Heart left ventricle (tissue), 16 donors: Measurements from ENCODE around the gene PHGDH. TPM values are rescaled to one million over a fixed set of nuclear protein-coding genes. Genes with fewer than 3 reads are reported as not detected.

Experiments used
- ATAC-seq, 4 donors: fragments of 200-7000 bp; cut with Tn5 transposase; one replicate each; pipeline ENCODE4 v1.9.1; 2020 to 2022; ENCODE audit warnings: moderate library complexity in 4 of 4, mild to moderate bottlenecking in 3 of 4, moderate number of reproducible peaks in 1 of 4
- DNase-seq, 5 donors: peaks; one replicate each; pipeline ENCODE4 v3.0.0-alpha.2; 2020
- H3K27ac ChIP-seq, 12 donors: fragments of 200-600 bp; sonication (generic) in 4 of 12; one replicate each; pipeline versions ENCODE4 v1.5.0 to v1.8.0; 2016 to 2022; ENCODE audit warnings: mild to moderate bottlenecking in 2 of 12
- H3K27me3 ChIP-seq, 9 donors: fragments of 200-600 bp; sonication (generic) in 2 of 9; one replicate each; pipeline versions ENCODE4 v1.5.1 to v1.8.0; 2016 to 2022; ENCODE audit warnings: mild to moderate bottlenecking in 3 of 9
- H3K36me3 ChIP-seq, 9 donors: fragments of 200-600 bp; sonication (generic) in 2 of 9; one replicate each; pipeline versions ENCODE4 v1.5.0 to v1.8.0; 2018 to 2022; ENCODE audit warnings: mild to moderate bottlenecking in 2 of 9
- H3K4me1 ChIP-seq, 12 donors: fragments of 200-600 bp; sonication (generic) in 4 of 12; one replicate each; pipeline versions ENCODE4 v1.5.0 to v1.8.0; 2016 to 2022; ENCODE audit warnings: mild to moderate bottlenecking in 3 of 12
- H3K4me3 ChIP-seq, 12 donors: fragments of 200-600 bp; sonication (generic) in 4 of 12; one replicate each; pipeline versions ENCODE4 v1.5.0 to v1.8.0; 2017 to 2022; ENCODE audit warnings: mild to moderate bottlenecking in 9 of 12, moderate library complexity in 4 of 12
- H3K9me3 ChIP-seq, 12 donors: fragments of 200-600 bp; sonication (generic) in 4 of 12; one replicate each; pipeline versions ENCODE4 v1.5.0 to v1.8.0; 2016 to 2022; ENCODE audit warnings: mild to moderate bottlenecking in 1 of 12
- POLR2A ChIP-seq, 2 donors: fragments of 450-650 bp; IDR thresholded peaks; one replicate each; pipeline ENCODE4 v1.6.1; 2017; ENCODE audit warnings: antibody characterized with exemption in 2 of 2, mild to moderate bottlenecking in 2 of 2, moderate library complexity in 2 of 2
- WGBS, 4 donors: extraction: QIAGEN DNeasy Blood & Tissue Kit in 2 of 4; methylation state at CpG; one replicate each; pipeline versions ENCODE4 v1.1.5 to v1.1.7; 2013 to 2018; 5-methylcytosine and 5-hydroxymethylcytosine counted together
- intact Hi-C, 10 donors: fragments of 100-400 bp; cut with DNase I; formaldehyde crosslinking; loops; one replicate each; pipeline versions ENCODE4 v1.11.1 to v1.14.2; 2022
- polyA plus RNA-seq, 2 donors: library from polyadenylated mRNA; stranded (reverse); fragments of 200-250 nt; gene quantifications; one replicate each; pipeline ENCODE4 v1.2.3, GENCODE V29; 2013
- total RNA-seq, 9 donors: library from RNA; depleted of rRNA in 2 of 9; stranded (reverse); fragments of >200 nt in 2 of 9; fragmentation: NEBNext Ultra II Directional in 3 of 9; extraction: Animal tissue kit (Norgen Biotek cat#: 25700) in 3 of 9; gene quantifications; one replicate each; pipeline versions ENCODE4 v1.1.0 to v1.2.4, GENCODE V29; 2016 to 2023
- TF ChIP-seq, protein P1 (sequence below), 12 donors: fragments of 200-600 bp; sonication (generic) in 4 of 12; IDR thresholded peaks; one replicate each; pipeline versions ENCODE4 v1.5.0 to v1.8.0; 2018 to 2022; ENCODE audit warnings: antibody characterized with exemption in 12 of 12, mild to moderate bottlenecking in 5 of 12
- donor health status: ischemic (EF 13 %, LVEDD 7.1; RV severe dilation, severe dysfunction).
- donor health status: healthy with polysubstance abuse.
- donor health status: DM: no; HTN: yes; CAD: no.
- donor health status: DM: no; HTN: no; CAD: no.
- donor health status: ischemic (EF 25% LVEDD 6.9; RV normal size, moderate dysfunction).
- donor health status: ischemic (EF 25% LVEDD 5.7; RV mildly dilated, moderate dysfunction).
- donor health status: healthy.
- donor health status: DM: yes; HTN: yes; CAD: no.
- donor health status: ischemic (EF 35%, LVEDD 5.7; RV mildly dilated, moderate dysfunction).
- donor health status: nonischemic (EF 11% LVEDD 7.7; RV severe dilation, severe dysfunction).
- donor health status: DM: yes; HTN: yes; CAD: no.
- donor health status: PGD.
- donor health status: ischemic (EF 29% LVEDD 5.4; RV normal size, mild dysfunction).
- donor health status: nonischemic (EF 23%, LVEDD 6.1; RV moderate dilation, normal function).

The PHGDH gene
- total and polyA plus RNA-seq, 11 donors: 2.8 to 39.6 (median 5.2) TPM

DNA sequence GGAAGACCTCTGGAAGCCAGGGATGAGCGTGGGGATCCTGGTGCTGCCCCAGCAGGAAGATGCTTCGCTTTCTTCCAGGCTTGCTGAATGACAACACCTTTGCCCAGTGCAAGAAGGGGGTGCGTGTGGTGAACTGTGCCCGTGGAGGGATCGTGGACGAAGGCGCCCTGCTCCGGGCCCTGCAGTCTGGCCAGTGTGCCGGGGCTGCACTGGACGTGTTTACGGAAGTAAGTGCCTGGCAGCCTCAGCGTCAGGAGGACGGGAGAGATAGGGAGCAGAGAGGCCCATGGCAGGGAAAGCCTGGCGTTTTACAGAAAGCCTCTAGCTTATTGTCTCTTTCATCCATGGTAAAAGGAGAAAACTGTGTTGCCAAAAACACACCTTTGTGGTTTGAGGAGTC lies 23.5 kb downstream of the PHGDH start:
- ATAC-seq (peak; percentile 43 to 78 (median 58)), DNase-seq (peak in 3 of 5 donors; percentile 66 to 73 (median 69))
- H3K9me3 ChIP-seq: no peaks in the 10 kb centered on the region
- WGBS, 4 donors: 53 to 85% (median 64%) methylated on average over 14 of the region's 14 CpGs
- TF ChIP-seq, protein P1, sequence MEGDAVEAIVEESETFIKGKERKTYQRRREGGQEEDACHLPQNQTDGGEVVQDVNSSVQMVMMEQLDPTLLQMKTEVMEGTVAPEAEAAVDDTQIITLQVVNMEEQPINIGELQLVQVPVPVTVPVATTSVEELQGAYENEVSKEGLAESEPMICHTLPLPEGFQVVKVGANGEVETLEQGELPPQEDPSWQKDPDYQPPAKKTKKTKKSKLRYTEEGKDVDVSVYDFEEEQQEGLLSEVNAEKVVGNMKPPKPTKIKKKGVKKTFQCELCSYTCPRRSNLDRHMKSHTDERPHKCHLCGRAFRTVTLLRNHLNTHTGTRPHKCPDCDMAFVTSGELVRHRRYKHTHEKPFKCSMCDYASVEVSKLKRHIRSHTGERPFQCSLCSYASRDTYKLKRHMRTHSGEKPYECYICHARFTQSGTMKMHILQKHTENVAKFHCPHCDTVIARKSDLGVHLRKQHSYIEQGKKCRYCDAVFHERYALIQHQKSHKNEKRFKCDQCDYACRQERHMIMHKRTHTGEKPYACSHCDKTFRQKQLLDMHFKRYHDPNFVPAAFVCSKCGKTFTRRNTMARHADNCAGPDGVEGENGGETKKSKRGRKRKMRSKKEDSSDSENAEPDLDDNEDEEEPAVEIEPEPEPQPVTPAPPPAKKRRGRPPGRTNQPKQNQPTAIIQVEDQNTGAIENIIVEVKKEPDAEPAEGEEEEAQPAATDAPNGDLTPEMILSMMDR (IDR thresholded peaks at IDR 0.05): no peak
- no peak overlapping the region for H3K4me3 ChIP-seq
- H3K27ac ChIP-seq: peak overlapping the region in 2 of 12 donors; percentile 9 to 36
- no peaks in the 10 kb centered on the region for H3K27me3 ChIP-seq
- intact Hi-C loops: no loop called here
- peaks cover 0 to 5% (median 0%) of the 10 kb centered on the region in 9 donors for H3K36me3 ChIP-seq
- peaks cover 0 to 34% (median 14%) of the 10 kb centered on the region in 12 donors for H3K4me1 ChIP-seq

DNA sequence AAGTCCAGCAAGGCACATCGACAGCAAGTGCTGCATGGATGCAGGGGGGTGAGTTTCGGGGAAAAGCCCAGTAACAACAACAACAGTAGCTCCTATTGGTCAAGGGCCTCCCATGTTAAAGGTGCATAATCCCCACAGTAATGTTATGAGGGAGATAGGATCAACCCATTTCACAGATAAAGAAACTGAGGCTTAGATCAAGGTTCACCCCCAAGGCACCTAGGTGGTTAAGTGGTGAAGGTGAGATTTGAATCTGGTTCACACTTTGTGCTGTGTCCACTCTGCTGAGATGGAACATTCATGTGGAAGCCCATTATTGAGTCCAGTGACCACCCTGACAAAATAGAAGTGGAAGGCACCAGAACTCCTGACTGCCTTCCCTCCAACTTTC lies 24.9 kb downstream of the PHGDH start:
- Histone ChIP-seq H3K36me3 (peaks cover 0 to 5% (median 0%) of the 10 kb centered on the region in 9 donors), H3K4me1 (peaks cover 0 to 34% (median 14%) of the 10 kb centered on the region in 12 donors), H3K4me3 (no peak overlapping the region), H3K27ac (peak overlapping the region in 5 of 12 donors; percentile 27 to 62 (median 35)), H3K27me3 (no peaks in the 10 kb centered on the region), H3K9me3 (no peaks in the 10 kb centered on the region)
- TF ChIP-seq, protein P1 (IDR thresholded peaks at IDR 0.05): no peak
- no peak for TF ChIP-seq POLR2A (IDR thresholded peaks at IDR 0.05)
- no peak for DNase-seq
- intact Hi-C loops: no loop called here
- WGBS, 4 donors: 91 to 98% (median 96%) methylated on average over 2 of the region's 2 CpGs
- no peak for ATAC-seq

- H3K4me1 ChIP-seq: peaks cover 0 to 34% (median 15%) of the 10 kb centered on the region in 12 donors
- no peak overlapping the region for H3K4me3 ChIP-seq
- no peak for TF ChIP-seq POLR2A (IDR thresholded peaks at IDR 0.05)
- TF ChIP-seq, protein P1 (IDR thresholded peaks at IDR 0.05): no peak
- intact Hi-C loops: no loop called here
- H3K27me3 ChIP-seq: no peaks in the 10 kb centered on the region
- H3K36me3 ChIP-seq: peaks cover 0 to 5% (median 0%) of the 10 kb centered on the region in 9 donors
- peak overlapping the region in 6 of 12 donors; percentile 27 to 62 (median 42) for H3K27ac ChIP-seq
- DNase-seq (peak in 4 of 5 donors; percentile 35 to 71 (median 56)), ATAC-seq (peak in 3 of 4 donors; percentile 27 to 67 (median 56))
- H3K9me3 ChIP-seq: no peaks in the 10 kb centered on the region
- WGBS, 4 donors: 58 to 73% (median 64%) methylated on average over 15 to 16 of the region's 16 CpGs
These were observed 25.4 kb downstream of the PHGDH start for GRCh38 chr1:119737040-119737682.

DNA sequence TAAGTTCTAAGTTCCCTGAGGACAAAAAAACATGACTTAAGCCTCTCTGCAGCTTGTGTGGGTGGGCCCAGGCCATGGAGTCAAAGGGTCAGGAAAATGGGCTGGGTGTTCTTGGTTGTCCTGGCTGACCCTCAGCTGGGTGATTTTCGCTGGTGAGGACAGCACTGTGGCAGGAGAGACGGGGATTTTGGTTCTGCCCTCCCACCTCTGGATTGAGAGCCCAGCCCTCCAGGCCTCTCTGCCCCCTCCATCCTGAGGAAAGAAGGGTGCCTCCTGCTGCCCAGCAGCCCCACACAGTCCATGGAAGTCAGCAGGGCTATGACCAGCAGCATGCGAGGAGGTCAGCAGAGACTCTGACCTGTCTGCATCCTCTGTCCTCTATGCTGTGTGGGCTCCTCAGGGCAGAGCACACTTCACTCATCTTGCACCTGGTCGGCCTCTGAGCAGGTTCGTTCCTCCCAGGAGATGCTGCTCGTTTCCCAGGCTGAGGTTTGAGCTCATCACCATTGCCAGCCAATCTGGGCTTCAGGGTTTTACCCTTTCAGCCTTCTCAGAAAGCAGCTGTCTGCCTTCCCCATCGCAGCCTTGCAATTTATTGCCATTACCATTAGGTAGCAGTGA lies 26.5 kb downstream of the PHGDH start:
- peaks cover 0 to 5% (median 0%) of the 10 kb centered on the region in 9 donors for H3K36me3 ChIP-seq
- TF ChIP-seq POLR2A (IDR thresholded peaks at IDR 0.05): no peak
- TF ChIP-seq, protein P1 (IDR thresholded peaks at IDR 0.05): no peak
- peaks cover 0 to 42% (median 17%) of the 10 kb centered on the region in 12 donors for H3K4me1 ChIP-seq
- no peaks in the 10 kb centered on the region for H3K9me3 ChIP-seq
- 77 to 85% (median 79%) methylated on average over 6 to 7 of the region's 7 CpGs for WGBS, 4 donors
- intact Hi-C loops: no loop called here
- H3K27me3 ChIP-seq: no peaks in the 10 kb centered on the region
- peak overlapping the region in 2 of 12 donors; percentile 26 to 34 for H3K27ac ChIP-seq
- no peak for DNase-seq
- no peak overlapping the region for H3K4me3 ChIP-seq
- peak in 3 of 4 donors; percentile 11 to 30 (median 12) for ATAC-seq
